Esophagus mucosa (tissue), 1 donor: Measurements from ENCODE around the gene DNAJC22. TPM values are rescaled to one million over a fixed set of nuclear protein-coding genes. Genes with fewer than 3 reads are reported as not detected.
"Not testable (repeated sequence)": the region's sequence is repeated elsewhere in the genome, so short reads cannot be mapped to it uniquely, and the experiment has no call there.

ENCODE experiments used
- ATAC-seq: fragments of 200-7000 bp; cut with Tn5 transposase; one replicate; pipeline ENCODE4 v1.9.1; 2020
- total RNA-seq: library from RNA; stranded (reverse); gene quantifications from one replicate; pipeline ENCODE4 v1.2.4, GENCODE V29; 2023
- donor health status: DM: yes; HTN: yes; CAD: no.

Gene DNAJC22
- total RNA-seq, 1 donor from 2014 or later = 0.16 TPM

- no peak for ATAC-seq
Measured at GRCh38 chr12:49375406-49375805, 28.7 kb downstream of the DNAJC22 start.

- ATAC-seq = no peak
Measured at GRCh38 chr12:49377386-49377785, 30.7 kb downstream of the DNAJC22 start.

- ATAC-seq = not testable (repeated sequence)
Measured at GRCh38 chr12:49380184-49380583, 33.5 kb downstream of the DNAJC22 start.

GRCh38 chr12:49388682-49389386 lies 42.1 kb downstream of the DNAJC22 start:
- no peak for ATAC-seq

- ATAC-seq = no peak
Measured at GRCh38 chr12:49389387-49389703, 42.7 kb downstream of the DNAJC22 start.

GRCh38 chr12:49397000-49397399 lies 50.3 kb downstream of the DNAJC22 start:
- no peak for ATAC-seq

GRCh38 chr12:49400304-49400703 lies 53.6 kb downstream of the DNAJC22 start:
- no peak for ATAC-seq

Other genes with a start within 250 kb of the DNAJC22 start
- 24.4 TPM for gene LMBR1L, start 236.0 kb upstream of the DNAJC22 start, total RNA-seq
- gene TUBA1B, start 215.5 kb upstream of the DNAJC22 start, total RNA-seq = 536 TPM
- 14.0 TPM for gene TUBA1A, start 157.8 kb upstream of the DNAJC22 start, total RNA-seq
- 755 TPM for gene TUBA1C, start 81.8 kb upstream of the DNAJC22 start, total RNA-seq
- 0.64 TPM for gene PRPH, start 51.7 kb upstream of the DNAJC22 start, total RNA-seq
- gene TROAP, start 23.6 kb upstream of the DNAJC22 start, total RNA-seq = 23.6 TPM
- not detected for gene C1QL4, start 9.7 kb upstream of the DNAJC22 start, total RNA-seq
- gene SPATS2, start 20.6 kb downstream of the DNAJC22 start, total RNA-seq = 12.4 TPM
- gene KCNH3, start 192.1 kb downstream of the DNAJC22 start, total RNA-seq = not detected
- gene MCRS1, start 221.3 kb downstream of the DNAJC22 start, total RNA-seq = 41.8 TPM